GM21423 (cell line): ENCODE results near the gene C11orf91.
"Not testable (repeated sequence)": the region's sequence is repeated elsewhere in the genome, so short reads cannot be mapped to it uniquely, and the experiment has no call there.

Experiments
- ATAC-seq: cut with Tn5 transposase; IDR thresholded peaks from one replicate; pipeline ENCODE4 v1.9.1; 2021; ENCODE audit warnings: mild to moderate bottlenecking, moderate library complexity; ENCODE audit not compliant: unreplicated experiment

C11orf91 gene

GRCh38 chr11:33672273-33672672 lies 28.4 kb downstream of the C11orf91 start:
- no peak for ATAC-seq

GRCh38 chr11:33670250-33671011 lies 30.2 kb downstream of the C11orf91 start:
- no peak for ATAC-seq

- no peak for ATAC-seq
Observed at GRCh38 chr11:33669598-33670249, 30.9 kb downstream of the C11orf91 start.

- ATAC-seq, result no peak
Observed at GRCh38 chr11:33668951-33669596, 31.6 kb downstream of the C11orf91 start.

GRCh38 chr11:33668468-33668825 lies 32.2 kb downstream of the C11orf91 start:
- no peak for ATAC-seq

GRCh38 chr11:33667819-33668467 lies 32.7 kb downstream of the C11orf91 start:
- ATAC-seq, result no peak

- no peak for ATAC-seq
Observed at GRCh38 chr11:33665350-33666106, 35.1 kb downstream of the C11orf91 start.

GRCh38 chr11:33664827-33665226 lies 35.8 kb downstream of the C11orf91 start:
- ATAC-seq, result no peak

GRCh38 chr11:33664166-33664565 lies 36.5 kb downstream of the C11orf91 start:
- no peak for ATAC-seq

- ATAC-seq, result no peak
Observed at GRCh38 chr11:33663121-33663520, 37.5 kb downstream of the C11orf91 start.

- ATAC-seq, result not testable (repeated sequence)
Observed at GRCh38 chr11:33661526-33661925, 39.1 kb downstream of the C11orf91 start.

- ATAC-seq, result no peak
Observed at GRCh38 chr11:33660962-33661361, 39.7 kb downstream of the C11orf91 start.

- no peak for ATAC-seq
Observed at GRCh38 chr11:33659370-33660139, 41.1 kb downstream of the C11orf91 start.

GRCh38 chr11:33658195-33658900 lies 42.3 kb downstream of the C11orf91 start:
- ATAC-seq, result no peak

GRCh38 chr11:33657757-33658156 lies 42.9 kb downstream of the C11orf91 start:
- no peak for ATAC-seq

GRCh38 chr11:33656768-33657167 lies 43.9 kb downstream of the C11orf91 start:
- ATAC-seq, result no peak

- no peak for ATAC-seq
Observed at GRCh38 chr11:33655842-33656600, 44.6 kb downstream of the C11orf91 start.

GRCh38 chr11:33654594-33654993 lies 46.0 kb downstream of the C11orf91 start:
- ATAC-seq, result no peak

GRCh38 chr11:33652930-33653329 lies 47.7 kb downstream of the C11orf91 start:
- ATAC-seq, result no peak
